ENCODE results near the gene PLEKHG5. TPM values are rescaled to one million over a fixed set of nuclear protein-coding genes. Genes with fewer than 3 reads are reported as not detected.

The PLEKHG5 gene
- total RNA-seq, 2 experiments from 2014 or later = 4.7 to 5.0 TPM

GRCh38 chr1:6519491-6519934, 28.0 kb upstream of the PLEKHG5 start:
- POLR2A ChIA-PET = no interaction called here
- Mint-ChIP-seq H3K27me3 (no peaks in the 10 kb centered on the region), H3K27ac (no peak overlapping the region), H3K4me1 (peaks cover 5% of the 10 kb centered on the region), H3K9me3 (no peaks in the 10 kb centered on the region), H3K36me3 (peaks cover 6% of the 10 kb centered on the region), H3K4me3 (no peak overlapping the region)
- ATAC-seq (ENCODE audit: low read depth) (no peak), DNase-seq (no peak)

GRCh38 chr1:6517435-6517851, 26.0 kb upstream of the PLEKHG5 start:
- peaks cover 5% of the 10 kb centered on the region for H3K4me1 Mint-ChIP-seq
- H3K9me3 Mint-ChIP-seq = no peaks in the 10 kb centered on the region
- no peak overlapping the region for H3K27ac Mint-ChIP-seq
- ATAC-seq (ENCODE audit: low read depth) (no peak), DNase-seq (no peak)
- H3K36me3 Mint-ChIP-seq = no peaks in the 10 kb centered on the region
- POLR2A ChIA-PET = no interaction called here
- H3K4me3 Mint-ChIP-seq = no peak overlapping the region
- H3K27me3 Mint-ChIP-seq = no peaks in the 10 kb centered on the region

- POLR2A ChIA-PET = no interaction called here
- DNase-seq = no peak
- Mint-ChIP-seq H3K27me3 (no peaks in the 10 kb centered on the region), H3K27ac (no peak overlapping the region), H3K4me3 (no peak overlapping the region), H3K9me3 (no peaks in the 10 kb centered on the region), H3K4me1 (no peaks in the 10 kb centered on the region), H3K36me3 (no peaks in the 10 kb centered on the region)
- ATAC-seq (ENCODE audit: low read depth) = no peak
Measured at GRCh38 chr1:6515771-6516170, 24.3 kb upstream of the PLEKHG5 start.

- Mint-ChIP-seq H3K27me3 (no peaks in the 10 kb centered on the region), H3K4me3 (no peak overlapping the region), H3K27ac (no peak overlapping the region), H3K9me3 (no peaks in the 10 kb centered on the region), H3K36me3 (no peaks in the 10 kb centered on the region), H3K4me1 (no peaks in the 10 kb centered on the region)
- POLR2A ChIA-PET = no interaction called here
- DNase-seq = no peak
- no peak for ATAC-seq (ENCODE audit: low read depth)
Measured at GRCh38 chr1:6513320-6513801, 21.9 kb upstream of the PLEKHG5 start.

- no peak for DNase-seq
- ATAC-seq (ENCODE audit: low read depth) = no peak
- H3K36me3 Mint-ChIP-seq = no peaks in the 10 kb centered on the region
- no peaks in the 10 kb centered on the region for H3K9me3 Mint-ChIP-seq
- H3K4me1 Mint-ChIP-seq = no peaks in the 10 kb centered on the region
- no peak overlapping the region for H3K4me3 Mint-ChIP-seq
- POLR2A ChIA-PET = no interaction called here
- H3K27ac Mint-ChIP-seq = no peak overlapping the region
- no peaks in the 10 kb centered on the region for H3K27me3 Mint-ChIP-seq
Measured at GRCh38 chr1:6512908-6513280, 21.4 kb upstream of the PLEKHG5 start.

- no peak overlapping the region for H3K4me3 Mint-ChIP-seq
- no peaks in the 10 kb centered on the region for H3K9me3 Mint-ChIP-seq
- H3K4me1 Mint-ChIP-seq = no peaks in the 10 kb centered on the region
- POLR2A ChIA-PET = no interaction called here
- ATAC-seq (ENCODE audit: low read depth) = no peak
- no peak overlapping the region for H3K27ac Mint-ChIP-seq
- H3K36me3 Mint-ChIP-seq = no peaks in the 10 kb centered on the region
- H3K27me3 Mint-ChIP-seq = no peaks in the 10 kb centered on the region
- no peak for DNase-seq
Measured at GRCh38 chr1:6512245-6512907, 20.9 kb upstream of the PLEKHG5 start.

GRCh38 chr1:6511561-6512244, 20.2 kb upstream of the PLEKHG5 start:
- DNase-seq (no peak), ATAC-seq (ENCODE audit: low read depth) (no peak)
- Mint-ChIP-seq H3K9me3 (no peaks in the 10 kb centered on the region), H3K27ac (no peak overlapping the region), H3K4me3 (no peak overlapping the region), H3K4me1 (peaks cover 3% of the 10 kb centered on the region), H3K36me3 (no peaks in the 10 kb centered on the region), H3K27me3 (no peaks in the 10 kb centered on the region)
- POLR2A ChIA-PET = no interaction called here

GRCh38 chr1:6511056-6511455, 19.6 kb upstream of the PLEKHG5 start:
- Mint-ChIP-seq H3K4me1 (peaks cover 3% of the 10 kb centered on the region), H3K4me3 (no peak overlapping the region), H3K27ac (no peak overlapping the region), H3K36me3 (no peaks in the 10 kb centered on the region), H3K9me3 (no peaks in the 10 kb centered on the region), H3K27me3 (no peaks in the 10 kb centered on the region)
- no peak for DNase-seq
- ATAC-seq (ENCODE audit: low read depth) = no peak
- POLR2A ChIA-PET = interaction anchor here (0.7 kb wide), 1 partner anchor 274 kb away, joined by 4 read pairs; the partner anchor contains the start of gene CAMTA1

- Mint-ChIP-seq H3K27ac (no peak overlapping the region), H3K36me3 (no peaks in the 10 kb centered on the region), H3K9me3 (no peaks in the 10 kb centered on the region), H3K4me1 (peaks cover 3% of the 10 kb centered on the region), H3K27me3 (no peaks in the 10 kb centered on the region), H3K4me3 (no peak overlapping the region)
- POLR2A ChIA-PET = interaction anchor here (0.7 kb wide), 1 partner anchor 275 kb away, joined by 4 read pairs; the partner anchor contains the start of gene CAMTA1
- no peak for ATAC-seq (ENCODE audit: low read depth)
- no peak for DNase-seq
Measured at GRCh38 chr1:6510493-6510892, 19.0 kb upstream of the PLEKHG5 start.

GRCh38 chr1:6509919-6510291, 18.4 kb upstream of the PLEKHG5 start:
- ATAC-seq (ENCODE audit: low read depth) (no peak), DNase-seq (no peak)
- Mint-ChIP-seq H3K4me3 (no peak overlapping the region), H3K9me3 (no peaks in the 10 kb centered on the region), H3K27ac (no peak overlapping the region), H3K36me3 (no peaks in the 10 kb centered on the region), H3K4me1 (peaks cover 3% of the 10 kb centered on the region), H3K27me3 (no peaks in the 10 kb centered on the region)
- POLR2A ChIA-PET = no interaction called here

- ATAC-seq (ENCODE audit: low read depth) (no peak), DNase-seq (no peak)
- H3K27me3 Mint-ChIP-seq = no peaks in the 10 kb centered on the region
- H3K4me3 Mint-ChIP-seq = no peak overlapping the region
- peaks cover 3% of the 10 kb centered on the region for H3K4me1 Mint-ChIP-seq
- H3K9me3 Mint-ChIP-seq = no peaks in the 10 kb centered on the region
- no peaks in the 10 kb centered on the region for H3K36me3 Mint-ChIP-seq
- POLR2A ChIA-PET = interaction anchor here (0.6 kb wide), 1 partner anchor 278 kb away, joined by 3 read pairs; no protein-coding TSS in a partner anchor
- H3K27ac Mint-ChIP-seq = no peak overlapping the region
Measured at GRCh38 chr1:6509220-6509918, 17.9 kb upstream of the PLEKHG5 start.

GRCh38 chr1:6508816-6509189, 17.3 kb upstream of the PLEKHG5 start:
- no peak overlapping the region for H3K27ac Mint-ChIP-seq
- no peaks in the 10 kb centered on the region for H3K36me3 Mint-ChIP-seq
- no peaks in the 10 kb centered on the region for H3K27me3 Mint-ChIP-seq
- H3K4me1 Mint-ChIP-seq = peaks cover 3% of the 10 kb centered on the region
- POLR2A ChIA-PET = interaction anchor here (0.6 kb wide), 1 partner anchor 278 kb away, joined by 3 read pairs; no protein-coding TSS in a partner anchor
- no peak for DNase-seq
- H3K9me3 Mint-ChIP-seq = no peaks in the 10 kb centered on the region
- H3K4me3 Mint-ChIP-seq = no peak overlapping the region
- no peak for ATAC-seq (ENCODE audit: low read depth)

GRCh38 chr1:6508154-6508815, 16.8 kb upstream of the PLEKHG5 start:
- DNase-seq = no peak
- H3K9me3 Mint-ChIP-seq = no peaks in the 10 kb centered on the region
- no peaks in the 10 kb centered on the region for H3K36me3 Mint-ChIP-seq
- POLR2A ChIA-PET = no interaction called here
- no peak overlapping the region for H3K27ac Mint-ChIP-seq
- no peak overlapping the region for H3K4me3 Mint-ChIP-seq
- H3K27me3 Mint-ChIP-seq = no peaks in the 10 kb centered on the region
- peaks cover 3% of the 10 kb centered on the region for H3K4me1 Mint-ChIP-seq
- no peak for ATAC-seq (ENCODE audit: low read depth)

Data from activated naive CD8-positive, alpha-beta T cell treated with anti-CD3 and anti-CD28 coated beads, Interleukin-2, amount 10 ng/mL, durations not matched to agents 7 days and 5 days (primary cell).